ENCODE data around the gene LSM5. TPM values are rescaled to one million over a fixed set of nuclear protein-coding genes. Genes with fewer than 3 reads are reported as not detected.

The LSM5 gene
- total and polyA plus RNA-seq, 9 of the 15 experiments (the other 6 are each of a cell fraction or from before 2014, with no cell fraction given) = 36.3 to 620 (median 186) TPM

DNA sequence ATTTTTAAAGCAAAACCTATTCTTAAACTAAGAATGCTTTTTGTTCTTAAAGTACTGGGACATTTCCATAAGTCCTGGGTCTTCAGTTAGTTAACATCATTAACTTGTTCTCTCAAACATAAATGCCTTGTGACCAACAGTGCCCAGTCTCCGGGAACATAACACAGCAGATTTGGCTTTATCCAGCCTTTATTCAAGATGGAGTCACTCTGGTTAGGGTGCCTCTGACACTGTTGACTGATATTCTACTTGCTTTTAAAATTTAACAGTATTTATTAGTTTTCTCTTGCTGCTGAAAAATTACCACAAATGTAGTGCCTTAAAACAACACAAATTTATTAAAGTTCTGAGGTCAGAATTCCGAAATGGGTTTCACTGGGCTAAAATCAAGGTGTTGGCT is 49.2 kb upstream of the LSM5 start (continued):
- TF ChIP-seq ZSCAN32 (CRISPR knock-in tag; IDR thresholded peaks at IDR 0.05) = no peak
- TF ChIP-seq, protein P1, sequence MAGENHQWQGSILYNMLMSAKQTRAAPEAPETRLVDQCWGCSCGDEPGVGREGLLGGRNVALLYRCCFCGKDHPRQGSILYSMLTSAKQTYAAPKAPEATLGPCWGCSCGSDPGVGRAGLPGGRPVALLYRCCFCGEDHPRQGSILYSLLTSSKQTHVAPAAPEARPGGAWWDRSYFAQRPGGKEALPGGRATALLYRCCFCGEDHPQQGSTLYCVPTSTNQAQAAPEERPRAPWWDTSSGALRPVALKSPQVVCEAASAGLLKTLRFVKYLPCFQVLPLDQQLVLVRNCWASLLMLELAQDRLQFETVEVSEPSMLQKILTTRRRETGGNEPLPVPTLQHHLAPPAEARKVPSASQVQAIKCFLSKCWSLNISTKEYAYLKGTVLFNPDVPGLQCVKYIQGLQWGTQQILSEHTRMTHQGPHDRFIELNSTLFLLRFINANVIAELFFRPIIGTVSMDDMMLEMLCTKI (IDR thresholded peaks at IDR 0.05; ENCODE audit: partially characterized antibody) = no peak
- TF ChIP-seq KDM5B (IDR thresholded peaks at IDR 0.05; ENCODE audit: insufficient replicate concordance, low read depth, low read length) = no peak
- TF ChIP-seq NEUROD1 (IDR thresholded peaks at IDR 0.05; ENCODE audit: borderline replicate concordance, low read depth, low read length, partially characterized antibody) = no peak
- no peak for TF ChIP-seq MYC (IDR thresholded peaks at IDR 0.05; ENCODE audit: low read depth, low read length)
- TF ChIP-seq MYC (CRISPR knock-in tag; IDR thresholded peaks at IDR 0.05; ENCODE audit: borderline replicate concordance, low read depth) = peak; percentile 28; the same call in 1 of the 2 replicates
- no peak for TF ChIP-seq SMARCC2 (IDR thresholded peaks at IDR 0.05; ENCODE audit: low read depth)
- TF ChIP-seq KLF10 (CRISPR knock-in tag; IDR thresholded peaks at IDR 0.05) = no peak
- no peak for TF ChIP-seq SMC3 (conservative IDR thresholded peaks at IDR 0.05; ENCODE audit: insufficient read depth, low read depth, low read length)
- TF ChIP-seq, protein P2, sequence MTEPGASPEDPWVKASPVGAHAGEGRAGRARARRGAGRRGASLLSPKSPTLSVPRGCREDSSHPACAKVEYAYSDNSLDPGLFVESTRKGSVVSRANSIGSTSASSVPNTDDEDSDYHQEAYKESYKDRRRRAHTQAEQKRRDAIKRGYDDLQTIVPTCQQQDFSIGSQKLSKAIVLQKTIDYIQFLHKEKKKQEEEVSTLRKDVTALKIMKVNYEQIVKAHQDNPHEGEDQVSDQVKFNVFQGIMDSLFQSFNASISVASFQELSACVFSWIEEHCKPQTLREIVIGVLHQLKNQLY (CRISPR knock-in tag; conservative IDR thresholded peaks at IDR 0.05) = no peak
- TF ChIP-seq ZBED1 (IDR thresholded peaks at IDR 0.05) = no peak
- TF ChIP-seq, protein P3, sequence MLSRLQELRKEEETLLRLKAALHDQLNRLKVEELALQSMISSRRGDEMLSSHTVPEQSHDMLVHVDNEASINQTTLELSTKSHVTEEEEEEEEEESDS (CRISPR knock-in tag; IDR thresholded peaks at IDR 0.05) = 0 out of 2 replicates have a peak, but pooled peaks have one; percentile 20
- TF ChIP-seq, protein P4, sequence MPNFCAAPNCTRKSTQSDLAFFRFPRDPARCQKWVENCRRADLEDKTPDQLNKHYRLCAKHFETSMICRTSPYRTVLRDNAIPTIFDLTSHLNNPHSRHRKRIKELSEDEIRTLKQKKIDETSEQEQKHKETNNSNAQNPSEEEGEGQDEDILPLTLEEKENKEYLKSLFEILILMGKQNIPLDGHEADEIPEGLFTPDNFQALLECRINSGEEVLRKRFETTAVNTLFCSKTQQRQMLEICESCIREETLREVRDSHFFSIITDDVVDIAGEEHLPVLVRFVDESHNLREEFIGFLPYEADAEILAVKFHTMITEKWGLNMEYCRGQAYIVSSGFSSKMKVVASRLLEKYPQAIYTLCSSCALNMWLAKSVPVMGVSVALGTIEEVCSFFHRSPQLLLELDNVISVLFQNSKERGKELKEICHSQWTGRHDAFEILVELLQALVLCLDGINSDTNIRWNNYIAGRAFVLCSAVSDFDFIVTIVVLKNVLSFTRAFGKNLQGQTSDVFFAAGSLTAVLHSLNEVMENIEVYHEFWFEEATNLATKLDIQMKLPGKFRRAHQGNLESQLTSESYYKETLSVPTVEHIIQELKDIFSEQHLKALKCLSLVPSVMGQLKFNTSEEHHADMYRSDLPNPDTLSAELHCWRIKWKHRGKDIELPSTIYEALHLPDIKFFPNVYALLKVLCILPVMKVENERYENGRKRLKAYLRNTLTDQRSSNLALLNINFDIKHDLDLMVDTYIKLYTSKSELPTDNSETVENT (CRISPR knock-in tag; IDR thresholded peaks at IDR 0.05) = no peak
- TF ChIP-seq SMARCA4 (IDR thresholded peaks at IDR 0.05) = no peak
- peak; percentile 73 for TF ChIP-seq ZNF175 (CRISPR knock-in tag; IDR thresholded peaks at IDR 0.05; ENCODE audit: low read depth)
- TF ChIP-seq FOXK2 (conservative IDR thresholded peaks at IDR 0.05 in 1 of 2, IDR thresholded peaks at IDR 0.05 in 1 of 2; ENCODE audit: low read depth in 2 of 2) = no peak
- TF ChIP-seq, protein P5, sequence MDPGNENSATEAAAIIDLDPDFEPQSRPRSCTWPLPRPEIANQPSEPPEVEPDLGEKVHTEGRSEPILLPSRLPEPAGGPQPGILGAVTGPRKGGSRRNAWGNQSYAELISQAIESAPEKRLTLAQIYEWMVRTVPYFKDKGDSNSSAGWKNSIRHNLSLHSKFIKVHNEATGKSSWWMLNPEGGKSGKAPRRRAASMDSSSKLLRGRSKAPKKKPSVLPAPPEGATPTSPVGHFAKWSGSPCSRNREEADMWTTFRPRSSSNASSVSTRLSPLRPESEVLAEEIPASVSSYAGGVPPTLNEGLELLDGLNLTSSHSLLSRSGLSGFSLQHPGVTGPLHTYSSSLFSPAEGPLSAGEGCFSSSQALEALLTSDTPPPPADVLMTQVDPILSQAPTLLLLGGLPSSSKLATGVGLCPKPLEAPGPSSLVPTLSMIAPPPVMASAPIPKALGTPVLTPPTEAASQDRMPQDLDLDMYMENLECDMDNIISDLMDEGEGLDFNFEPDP (CRISPR knock-in tag; IDR thresholded peaks at IDR 0.05) = no peak
- TF ChIP-seq CREB1 (IDR thresholded peaks at IDR 0.05) = no peak
- TF ChIP-seq CREB1 (CRISPR knock-in tag; IDR thresholded peaks at IDR 0.05) = no peak
- TF ChIP-seq KLF6 (CRISPR knock-in tag; IDR thresholded peaks at IDR 0.05; ENCODE audit: borderline replicate concordance) = peak; percentile 79; the same call in 1 of the 2 replicates
- TF ChIP-seq, protein P6, sequence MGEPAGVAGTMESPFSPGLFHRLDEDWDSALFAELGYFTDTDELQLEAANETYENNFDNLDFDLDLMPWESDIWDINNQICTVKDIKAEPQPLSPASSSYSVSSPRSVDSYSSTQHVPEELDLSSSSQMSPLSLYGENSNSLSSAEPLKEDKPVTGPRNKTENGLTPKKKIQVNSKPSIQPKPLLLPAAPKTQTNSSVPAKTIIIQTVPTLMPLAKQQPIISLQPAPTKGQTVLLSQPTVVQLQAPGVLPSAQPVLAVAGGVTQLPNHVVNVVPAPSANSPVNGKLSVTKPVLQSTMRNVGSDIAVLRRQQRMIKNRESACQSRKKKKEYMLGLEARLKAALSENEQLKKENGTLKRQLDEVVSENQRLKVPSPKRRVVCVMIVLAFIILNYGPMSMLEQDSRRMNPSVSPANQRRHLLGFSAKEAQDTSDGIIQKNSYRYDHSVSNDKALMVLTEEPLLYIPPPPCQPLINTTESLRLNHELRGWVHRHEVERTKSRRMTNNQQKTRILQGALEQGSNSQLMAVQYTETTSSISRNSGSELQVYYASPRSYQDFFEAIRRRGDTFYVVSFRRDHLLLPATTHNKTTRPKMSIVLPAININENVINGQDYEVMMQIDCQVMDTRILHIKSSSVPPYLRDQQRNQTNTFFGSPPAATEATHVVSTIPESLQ (CRISPR knock-in tag; IDR thresholded peaks at IDR 0.05) = no peak

All from K562 (cell line).